ENCODE results near the gene ADAMTS7.
"Not testable (repeated sequence)": the region's sequence is repeated elsewhere in the genome, so short reads cannot be mapped to it uniquely, and the experiment has no call there.

ADAMTS7 gene

DNA sequence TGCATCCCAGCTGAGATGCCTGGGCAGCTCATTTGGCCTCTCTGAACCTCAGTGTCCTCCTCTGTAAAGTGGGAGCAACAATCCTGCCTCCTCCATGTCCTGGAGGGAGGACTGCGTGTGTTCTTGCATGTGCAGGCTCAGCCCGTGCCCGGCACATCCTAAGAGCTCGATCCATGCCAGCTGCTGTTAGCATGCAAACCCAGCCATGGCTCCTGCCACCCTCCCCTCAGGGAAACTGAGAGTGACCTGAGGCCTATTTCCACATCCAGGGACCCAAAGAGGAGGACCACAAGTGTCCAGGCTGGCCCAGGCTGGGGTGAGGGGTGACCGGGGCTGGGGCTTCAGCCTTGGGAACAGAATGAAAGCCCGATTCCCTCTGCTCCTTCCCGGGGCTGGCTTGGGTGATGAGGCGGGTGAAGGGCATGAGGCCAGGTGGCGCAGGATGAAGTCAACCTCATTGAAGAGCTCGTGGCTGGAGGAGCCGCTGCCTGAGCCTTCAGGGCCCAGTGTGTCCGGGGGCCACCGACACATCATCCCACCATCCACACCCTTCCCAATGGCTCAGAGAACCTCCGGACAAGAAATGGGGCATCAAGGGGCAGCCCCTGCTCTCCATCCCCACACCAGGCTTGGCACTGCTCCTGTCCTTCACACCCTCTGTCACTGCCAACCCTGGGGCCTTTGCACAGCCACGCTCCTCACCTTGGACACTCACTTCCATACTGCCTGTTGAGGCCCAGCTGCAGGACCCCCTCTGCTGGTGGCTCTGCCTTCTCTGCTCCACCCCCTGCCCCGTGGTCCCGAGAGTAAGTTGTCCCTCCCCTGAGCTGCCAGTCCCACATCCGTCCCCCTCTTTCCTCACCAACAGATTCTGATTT is 42.5 kb downstream of the ADAMTS7 start:
- H3K4me3 ChIP-seq (ENCODE audit: control insufficient read depth, low read depth, low read length), result no peak overlapping the region
- TF ChIP-seq, protein P1, sequence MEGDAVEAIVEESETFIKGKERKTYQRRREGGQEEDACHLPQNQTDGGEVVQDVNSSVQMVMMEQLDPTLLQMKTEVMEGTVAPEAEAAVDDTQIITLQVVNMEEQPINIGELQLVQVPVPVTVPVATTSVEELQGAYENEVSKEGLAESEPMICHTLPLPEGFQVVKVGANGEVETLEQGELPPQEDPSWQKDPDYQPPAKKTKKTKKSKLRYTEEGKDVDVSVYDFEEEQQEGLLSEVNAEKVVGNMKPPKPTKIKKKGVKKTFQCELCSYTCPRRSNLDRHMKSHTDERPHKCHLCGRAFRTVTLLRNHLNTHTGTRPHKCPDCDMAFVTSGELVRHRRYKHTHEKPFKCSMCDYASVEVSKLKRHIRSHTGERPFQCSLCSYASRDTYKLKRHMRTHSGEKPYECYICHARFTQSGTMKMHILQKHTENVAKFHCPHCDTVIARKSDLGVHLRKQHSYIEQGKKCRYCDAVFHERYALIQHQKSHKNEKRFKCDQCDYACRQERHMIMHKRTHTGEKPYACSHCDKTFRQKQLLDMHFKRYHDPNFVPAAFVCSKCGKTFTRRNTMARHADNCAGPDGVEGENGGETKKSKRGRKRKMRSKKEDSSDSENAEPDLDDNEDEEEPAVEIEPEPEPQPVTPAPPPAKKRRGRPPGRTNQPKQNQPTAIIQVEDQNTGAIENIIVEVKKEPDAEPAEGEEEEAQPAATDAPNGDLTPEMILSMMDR (IDR thresholded peaks at IDR 0.05; ENCODE audit: control insufficient read depth, insufficient read depth, low read depth, low read length, missing control alignments), result no peak
- no peak for DNase-seq (ENCODE audit: low read depth)

- DNase-seq (ENCODE audit: low read depth), result no peak
- no peak overlapping the region for H3K4me3 ChIP-seq (ENCODE audit: control insufficient read depth, low read depth, low read length)
- TF ChIP-seq, protein P1 (IDR thresholded peaks at IDR 0.05; ENCODE audit: control insufficient read depth, insufficient read depth, low read depth, low read length, missing control alignments), result no peak
These were observed 43.2 kb downstream of the ADAMTS7 start for GRCh38 chr15:78768096-78768495.

GRCh38 chr15:78767331-78767951 is 43.8 kb downstream of the ADAMTS7 start:
- TF ChIP-seq, protein P1 (IDR thresholded peaks at IDR 0.05; ENCODE audit: control insufficient read depth, insufficient read depth, low read depth, low read length, missing control alignments), result no peak
- no peak overlapping the region for H3K4me3 ChIP-seq (ENCODE audit: control insufficient read depth, low read depth, low read length)
- no peak for DNase-seq (ENCODE audit: low read depth)

DNA sequence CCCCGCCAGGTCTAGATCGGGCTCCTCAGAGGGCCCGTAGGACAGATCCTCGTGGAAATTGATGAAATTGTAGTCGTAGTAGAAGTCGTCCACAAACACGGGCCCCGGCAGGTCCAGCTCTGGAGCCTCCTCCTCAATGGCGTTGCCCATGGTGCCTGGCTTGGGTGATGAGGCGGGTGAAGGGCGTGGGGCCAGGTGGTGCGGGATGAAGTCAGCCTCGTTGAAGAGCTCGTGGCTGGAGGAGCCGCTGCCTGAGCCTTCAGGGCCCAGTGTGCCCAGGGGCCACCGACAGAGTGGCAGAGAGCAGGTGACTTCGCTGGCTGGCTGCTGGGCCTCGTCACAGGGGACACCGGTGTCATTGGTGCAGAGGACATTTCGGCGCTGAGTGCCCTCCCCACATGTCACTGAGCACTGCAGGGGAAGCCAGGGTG is 44.6 kb downstream of the ADAMTS7 start:
- DNase-seq (ENCODE audit: low read depth); H3K4me3 ChIP-seq (ENCODE audit: control insufficient read depth, low read depth, low read length): not testable (repeated sequence)

- H3K4me3 ChIP-seq (ENCODE audit: control insufficient read depth, low read depth, low read length), result no peak overlapping the region
- no peak for DNase-seq (ENCODE audit: low read depth)
- TF ChIP-seq, protein P1 (IDR thresholded peaks at IDR 0.05; ENCODE audit: control insufficient read depth, insufficient read depth, low read depth, low read length, missing control alignments), result no peak
These were observed 45.2 kb downstream of the ADAMTS7 start for GRCh38 chr15:78766041-78766440.

- DNase-seq (ENCODE audit: low read depth); H3K4me3 ChIP-seq (ENCODE audit: control insufficient read depth, low read depth, low read length): not testable (repeated sequence)
These were observed 46.0 kb downstream of the ADAMTS7 start for GRCh38 chr15:78765154-78765860.

GRCh38 chr15:78764340-78765153 is 46.7 kb downstream of the ADAMTS7 start:
- DNase-seq (ENCODE audit: low read depth), result not testable (repeated sequence)

More at GRCh38 chr15:78764340-78765153, 46.7 kb downstream of the ADAMTS7 start:
- H3K4me3 ChIP-seq (ENCODE audit: control insufficient read depth, low read depth, low read length), result not testable (repeated sequence)

Measured in AG09309 (cell line).